ENCODE results near the gene MRPS2. TPM values are rescaled to one million over a fixed set of nuclear protein-coding genes. Genes with fewer than 3 reads are reported as not detected.

Gene MRPS2
- polyA plus RNA-seq, 1 donor (not counting 4 experiments of a cell fraction or from before 2014, with no cell fraction given) = 44.7 TPM

- dilution Hi-C loops (cut with MboI; ENCODE audit: extremely low pct_ligation_motif_present, low sequenced_read_pairs) = no loop called here
- H3K4me3 ChIP-seq (ENCODE audit: control insufficient read depth in 2 of 3, extremely low read depth in 1 of 3, insufficient read depth in 2 of 3, low read depth in 1 of 3, low read length in 3 of 3) = no peak overlapping the region
- H2AFZ ChIP-seq (ENCODE audit: control insufficient read depth, low read length) = no peak overlapping the region
- no peak overlapping the region for H3K4me2 ChIP-seq (ENCODE audit: control insufficient read depth, extremely low read depth, insufficient read depth, low read depth, low read length)
- DNase-seq (ENCODE audit: low read depth, low spot score) (no peak), FAIRE-seq (no peak)
- peaks cover 0 to 1% of the 10 kb centered on the region in 2 experiments for H3K36me3 ChIP-seq (ENCODE audit: control insufficient read depth in 2 of 2, extremely low read depth in 1 of 2, insufficient read depth in 2 of 2, low read length in 2 of 2)
- H3K4me1 ChIP-seq (ENCODE audit: control insufficient read depth, extremely low read depth, insufficient read depth, low read length) = no peaks in the 10 kb centered on the region
- no peaks in the 10 kb centered on the region for H4K20me1 ChIP-seq (ENCODE audit: control insufficient read depth, extremely low read depth, insufficient read depth, low read length)
- H3K9me3 ChIP-seq (ENCODE audit: control insufficient read depth, low read depth, low read length) = no peaks in the 10 kb centered on the region
- H3K9me1 ChIP-seq (ENCODE audit: control insufficient read depth, extremely low read depth, insufficient read depth, low read length) = no peaks in the 10 kb centered on the region
- TF ChIP-seq CTCF (optimal IDR thresholded peaks at IDR 0.05 in 1 of 3, IDR thresholded peaks at IDR 0.05 in 1 of 3, conservative IDR thresholded peaks at IDR 0.05 in 1 of 3; ENCODE audit: extremely low read depth in 1 of 3, insufficient read depth in 2 of 3, low read length in 3 of 3) = no peak
- TF ChIP-seq EZH2 (IDR thresholded peaks at IDR 0.05; ENCODE audit: low read length) = no peak
- H3K27ac ChIP-seq (ENCODE audit: control insufficient read depth, insufficient read depth, low read length) = no peak overlapping the region
- no peaks in the 10 kb centered on the region for H3K27me3 ChIP-seq (ENCODE audit: control insufficient read depth, extremely low read depth, insufficient read depth, low read length)
- no peaks in the 10 kb centered on the region for H3K79me2 ChIP-seq (ENCODE audit: control insufficient read depth, insufficient read depth, low read length)
- no peak overlapping the region for H3K9ac ChIP-seq (ENCODE audit: control insufficient read depth, extremely low read depth, insufficient read depth, low read length)
These were observed 7.4 kb upstream of the MRPS2 start for GRCh38 chr9:135492886-135493669.

GRCh38 chr9:135494791-135495559, 5.5 kb upstream of the MRPS2 start:
- FAIRE-seq (no peak), DNase-seq (ENCODE audit: low read depth, low spot score) (no peak)
- peaks cover 2% of the 10 kb centered on the region for H3K4me1 ChIP-seq (ENCODE audit: control insufficient read depth, extremely low read depth, insufficient read depth, low read length)
- no peaks in the 10 kb centered on the region for H3K9me1 ChIP-seq (ENCODE audit: control insufficient read depth, extremely low read depth, insufficient read depth, low read length)
- no peaks in the 10 kb centered on the region for H3K36me3 ChIP-seq (ENCODE audit: control insufficient read depth in 2 of 2, extremely low read depth in 1 of 2, insufficient read depth in 2 of 2, low read length in 2 of 2)
- no peaks in the 10 kb centered on the region for H4K20me1 ChIP-seq (ENCODE audit: control insufficient read depth, extremely low read depth, insufficient read depth, low read length)
- TF ChIP-seq EZH2 (IDR thresholded peaks at IDR 0.05; ENCODE audit: low read length) = no peak
- TF ChIP-seq CTCF (optimal IDR thresholded peaks at IDR 0.05 in 1 of 3, IDR thresholded peaks at IDR 0.05 in 1 of 3, conservative IDR thresholded peaks at IDR 0.05 in 1 of 3; ENCODE audit: extremely low read depth in 1 of 3, insufficient read depth in 2 of 3, low read length in 3 of 3) = no peak
- no peaks in the 10 kb centered on the region for H3K79me2 ChIP-seq (ENCODE audit: control insufficient read depth, insufficient read depth, low read length)
- no peak overlapping the region for H2AFZ ChIP-seq (ENCODE audit: control insufficient read depth, low read length)
- H3K27ac ChIP-seq (ENCODE audit: control insufficient read depth, insufficient read depth, low read length) = no peak overlapping the region
- H3K4me2 ChIP-seq (ENCODE audit: control insufficient read depth, extremely low read depth, insufficient read depth, low read depth, low read length) = no peak overlapping the region
- no peaks in the 10 kb centered on the region for H3K9me3 ChIP-seq (ENCODE audit: control insufficient read depth, low read depth, low read length)
- no peak overlapping the region for H3K9ac ChIP-seq (ENCODE audit: control insufficient read depth, extremely low read depth, insufficient read depth, low read length)
- no peak overlapping the region for H3K4me3 ChIP-seq (ENCODE audit: control insufficient read depth in 2 of 3, extremely low read depth in 1 of 3, insufficient read depth in 2 of 3, low read depth in 1 of 3, low read length in 3 of 3)
- H3K27me3 ChIP-seq (ENCODE audit: control insufficient read depth, extremely low read depth, insufficient read depth, low read length) = no peaks in the 10 kb centered on the region
- dilution Hi-C loops (cut with MboI; ENCODE audit: extremely low pct_ligation_motif_present, low sequenced_read_pairs) = no loop called here

All from keratinocyte (primary cell).